RWPE1 (cell line): Measurements from ENCODE around the gene UBXN6.

Experiments
- CTCF ChIA-PET: fragments of 350-600 bp; sonication (Branson Sonifier 250); formaldehyde crosslinking; extraction: SDS; loops from one replicate; lab custom pipeline; 2021; lab: Yijun Ruan, JAX
- POLR2A ChIA-PET: fragments of 400-600 bp; formaldehyde crosslinking; extraction: SDS; loops from one replicate; lab custom pipeline; 2020; ENCODE audit warnings: antibody characterized with exemption; ENCODE audit not compliant: low non-redundant PET; lab: Yijun Ruan, JAX
- DNase-seq: peaks from one replicate; pipeline ENCODE4 v3.0.0; 2012; ENCODE audit warnings: low spot score
- H3K27ac ChIP-seq: fragments of 450-650 bp; 2 replicates; pipeline ENCODE4 v1.5.1; 2017
- CTCF ChIP-seq: fragments of 450-650 bp; conservative IDR thresholded peaks from 2 replicates; pipeline ENCODE4 v1.5.1; 2017; ENCODE audit warnings: low read depth, mild to moderate bottlenecking

The UBXN6 gene

GRCh38 chr19:4443188-4443587 lies 14.4 kb downstream of the UBXN6 start:
- DNase-seq, result no peak
- POLR2A ChIA-PET, result no interaction called here
- CTCF ChIA-PET, result no interaction called here
- H3K27ac ChIP-seq, result peak overlapping the region; percentile 58
- TF ChIP-seq CTCF, result no peak

DNA sequence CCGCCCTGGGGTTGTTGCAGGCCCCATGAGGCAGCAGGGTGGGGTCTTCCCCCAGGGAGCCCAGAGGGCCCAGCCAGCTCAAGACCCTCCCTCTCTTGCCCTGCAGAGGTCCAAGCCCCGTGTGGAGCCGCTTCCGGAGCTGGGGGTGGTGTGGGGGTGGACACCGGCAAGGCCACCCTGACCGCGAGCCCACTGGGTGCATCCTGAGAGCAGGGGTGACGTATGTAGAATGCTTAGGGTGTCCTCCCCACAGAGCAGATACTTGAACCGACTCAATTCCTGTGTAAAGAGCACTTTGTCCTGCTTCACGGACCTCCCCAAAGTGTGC lies 14.8 kb downstream of the UBXN6 start:
- no peak for DNase-seq
- CTCF ChIA-PET, result no interaction called here
- TF ChIP-seq CTCF, result no peak
- H3K27ac ChIP-seq, result peak overlapping the region; percentile 58
- POLR2A ChIA-PET, result no interaction called here

- ChIA-PET CTCF (no interaction called here), POLR2A (no interaction called here)
- H3K27ac ChIP-seq, result peak overlapping the region; percentile 58
- DNase-seq, result no peak
- TF ChIP-seq CTCF, result no peak
These were observed 15.4 kb downstream of the UBXN6 start for GRCh38 chr19:4441994-4442818.

DNA sequence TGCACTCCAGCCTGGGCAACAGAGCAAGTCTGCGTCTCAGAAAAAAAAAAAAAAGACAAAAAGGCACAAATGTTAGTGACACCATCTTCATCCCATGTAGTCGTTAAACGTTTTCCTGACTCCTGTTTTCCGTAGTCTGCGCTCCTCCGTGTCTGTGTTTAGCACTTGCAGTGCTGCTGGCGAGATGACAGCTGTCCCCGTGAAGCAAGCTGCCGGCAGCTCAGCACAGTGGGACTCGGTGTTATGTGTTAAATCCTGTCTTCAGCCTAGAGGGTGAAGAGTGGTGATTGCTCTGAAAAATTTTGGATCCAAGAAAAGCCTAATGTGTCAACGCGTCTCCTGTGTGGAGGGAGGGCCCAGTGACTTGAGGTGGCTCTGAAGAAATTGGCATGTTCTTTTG lies 18.4 kb downstream of the UBXN6 start:
- no peak for TF ChIP-seq CTCF
- peak overlapping the region; percentile 31 for H3K27ac ChIP-seq
- no peak for DNase-seq
- CTCF ChIA-PET, result no interaction called here
- POLR2A ChIA-PET, result no interaction called here

GRCh38 chr19:4437103-4437502 lies 20.5 kb downstream of the UBXN6 start:
- POLR2A ChIA-PET, result no interaction called here
- CTCF ChIA-PET, result interaction anchor here (0.7 kb wide), 1 partner anchor 110 kb away, joined by 5 read pairs; no protein-coding TSS in a partner anchor
- H3K27ac ChIP-seq, result peak overlapping the region; percentile 12; the same call in 1 of the 2 replicates
- TF ChIP-seq CTCF, result no peak
- DNase-seq, result no peak

- ChIA-PET POLR2A (no interaction called here), CTCF (no interaction called here)
- H3K27ac ChIP-seq, result peak overlapping the region; percentile 12
- TF ChIP-seq CTCF, result no peak
- no peak for DNase-seq
These were observed 21.4 kb downstream of the UBXN6 start for GRCh38 chr19:4436231-4436630.
